Muscle of arm (tissue), 12 donors: ENCODE measurements around the gene DNASE1L1. TPM values are rescaled to one million over a fixed set of nuclear protein-coding genes. Genes with fewer than 3 reads are reported as not detected.

Experiments
- DNase-seq: peaks from one replicate; pipeline ENCODE4 v3.0.0-alpha.2; 2013
- polyA plus RNA-seq, 12 donors: library from polyadenylated mRNA; unstranded; fragments of 120-200 nt; gene quantifications; one replicate each; pipeline ENCODE4 v1.2.1, GENCODE V29; 2013; ENCODE audit not compliant: insufficient read length in 12 of 12

The DNASE1L1 gene
- polyA plus RNA-seq, 12 donors = 14.4 to 51.4 (median 34.6) TPM; not detected in 1

DNA sequence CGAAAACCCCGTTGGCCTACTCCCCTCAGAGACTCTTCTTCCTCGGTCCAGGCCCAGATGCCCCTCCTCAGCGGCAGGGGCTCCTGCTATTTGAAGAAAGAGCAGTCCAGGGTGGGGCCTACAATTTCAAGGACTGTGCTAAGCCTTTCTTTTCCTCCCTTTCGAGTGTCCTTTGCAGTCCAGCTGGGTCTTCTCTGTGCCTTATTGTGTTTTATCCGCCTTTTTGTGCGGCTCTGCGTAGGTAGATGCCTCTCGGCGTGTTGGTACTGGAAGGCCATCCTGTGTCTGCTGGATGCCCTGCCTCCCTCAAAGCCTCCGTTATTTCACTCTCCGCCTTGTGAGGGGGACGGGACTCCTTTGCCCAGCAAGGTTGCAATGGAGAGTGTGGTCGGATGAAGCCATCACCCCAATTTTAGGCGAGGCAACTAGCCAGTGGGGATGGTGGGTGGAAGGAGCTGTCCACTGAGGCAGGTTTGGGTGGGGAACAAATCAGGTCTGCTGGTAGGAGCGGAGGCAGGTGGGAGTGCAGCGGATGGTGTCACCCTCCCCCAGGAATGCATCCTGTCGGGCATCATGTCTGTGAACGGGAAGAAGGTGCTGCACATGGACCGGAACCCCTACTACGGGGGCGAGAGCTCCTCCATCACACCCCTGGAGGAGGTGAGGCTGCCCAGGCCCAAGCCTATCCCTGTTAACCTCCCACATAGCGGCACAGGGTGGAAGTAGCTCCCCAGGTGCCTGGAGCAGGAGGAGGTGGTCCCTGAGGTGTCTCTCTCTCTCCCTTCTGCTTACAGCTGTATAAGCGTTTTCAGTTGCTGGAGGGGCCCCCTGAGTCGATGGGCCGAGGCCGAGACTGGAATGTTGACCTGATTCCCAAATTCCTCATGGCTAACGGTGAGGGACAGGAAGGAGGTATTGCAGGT lies 29.2 kb upstream of the DNASE1L1 start:
- no peak for DNase-seq

- DNase-seq = no peak
These were observed 28.1 kb upstream of the DNASE1L1 start, which contains the start of gene GDI1 for GRCh38 chrX:154436983-154437752. GDI1 (plus strand) TSS chrX:154437154; CDS start chrX:154437255, 101 bp downstream.

GRCh38 chrX:154436374-154436982 lies 27.4 kb upstream of the DNASE1L1 start:
- no peak for DNase-seq

- no peak for DNase-seq
These were observed 26.2 kb upstream of the DNASE1L1 start for GRCh38 chrX:154435171-154435733.

DNA sequence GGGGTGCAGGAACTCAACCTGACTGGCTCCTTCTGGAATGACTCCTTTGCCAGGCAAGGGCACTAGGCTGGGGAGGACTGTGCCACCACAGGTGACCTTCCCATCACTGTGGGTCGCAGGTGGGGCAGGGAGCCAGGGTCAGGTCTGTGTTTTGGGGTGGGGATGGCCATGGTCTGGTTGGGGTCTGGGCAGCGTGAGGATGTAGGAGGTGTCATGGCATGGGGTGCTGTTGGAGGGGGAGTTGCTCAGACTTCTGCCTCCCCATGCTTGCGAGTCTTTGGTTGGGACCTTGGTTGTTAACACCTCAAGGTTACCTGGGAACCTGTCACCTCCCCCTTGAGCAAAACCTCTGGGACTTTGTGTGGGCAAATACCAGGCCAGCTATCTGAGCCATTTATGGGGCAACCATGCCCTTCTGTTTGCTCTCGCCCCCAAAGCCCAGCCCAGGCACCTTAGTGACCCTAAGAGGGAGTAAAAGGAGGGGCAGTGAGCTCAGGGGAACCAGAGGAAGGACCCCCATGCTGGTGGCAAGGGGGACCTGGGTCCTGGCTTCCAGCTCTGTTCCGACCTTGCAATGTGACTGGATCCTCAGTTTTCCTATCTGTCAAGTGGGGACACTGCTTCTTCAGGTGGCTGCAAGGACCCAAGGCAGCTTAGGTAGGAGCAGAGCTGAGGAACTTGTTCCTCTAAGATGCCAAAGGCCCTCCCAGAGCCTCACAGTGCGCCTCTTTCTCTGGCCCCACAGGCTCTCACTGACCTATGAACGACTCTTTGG lies 25.5 kb upstream of the DNASE1L1 start:
- no peak for DNase-seq

- DNase-seq = no peak
These were observed 24.6 kb upstream of the DNASE1L1 start for GRCh38 chrX:154433605-154434004.

GRCh38 chrX:154432210-154432609 lies 23.2 kb upstream of the DNASE1L1 start:
- no peak for DNase-seq

GRCh38 chrX:154431341-154431740 lies 22.3 kb upstream of the DNASE1L1 start:
- DNase-seq = no peak

DNA sequence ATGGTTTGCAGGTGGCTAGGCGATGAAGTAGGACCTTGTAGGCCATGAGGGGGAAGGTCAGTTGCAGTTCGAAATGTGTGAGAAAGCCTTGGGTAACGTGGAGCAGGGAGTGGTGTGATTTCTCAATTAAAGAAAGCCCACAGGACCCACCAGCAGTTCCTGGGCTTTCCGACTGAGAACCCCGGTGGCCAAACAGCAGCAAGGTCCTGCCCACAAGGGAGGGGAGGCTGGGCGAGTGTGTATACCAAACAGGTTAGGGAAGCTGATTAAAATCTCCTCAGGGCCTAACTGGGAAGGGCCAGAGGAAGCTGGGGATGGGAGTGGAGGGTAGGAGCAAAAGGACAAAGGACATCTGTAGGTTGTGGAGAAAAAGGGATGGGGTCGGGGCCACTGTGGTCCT lies 21.9 kb upstream of the DNASE1L1 start:
- DNase-seq = no peak

- no peak for DNase-seq
These were observed 21.4 kb upstream of the DNASE1L1 start for GRCh38 chrX:154430479-154430878.

DNA sequence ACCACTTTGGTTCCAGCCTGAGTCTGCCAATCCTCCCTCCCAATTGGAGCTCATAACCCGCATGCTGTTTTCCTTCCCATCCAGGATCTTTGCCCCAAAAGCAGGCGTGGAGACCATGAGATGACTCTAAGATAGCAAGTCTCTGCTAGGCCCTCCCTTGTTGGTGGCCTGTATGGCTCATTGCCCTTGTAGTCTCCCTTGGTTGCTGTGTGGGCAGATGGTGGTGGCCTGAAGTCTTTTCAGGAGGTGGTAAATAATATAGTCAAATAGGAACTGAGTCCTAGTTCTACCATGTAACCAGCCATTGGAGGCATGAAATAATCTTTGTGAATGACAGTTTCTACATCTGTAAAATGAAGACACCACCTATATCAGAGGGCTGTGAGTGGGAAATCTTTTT lies 20.7 kb upstream of the DNASE1L1 start:
- no peak for DNase-seq

GRCh38 chrX:154428176-154429171 lies 19.4 kb upstream of the DNASE1L1 start, which contains the start of gene ATP6AP1:
ATP6AP1 (plus strand) TSS chrX:154428677; CDS start chrX:154428693, 16 bp downstream.
- DNase-seq = peak; percentile 89

- no peak for DNase-seq
These were observed 18.1 kb upstream of the DNASE1L1 start for GRCh38 chrX:154426916-154427770.

GRCh38 chrX:154420402-154420756 lies 11.3 kb upstream of the DNASE1L1 start:
- DNase-seq = no peak

DNA sequence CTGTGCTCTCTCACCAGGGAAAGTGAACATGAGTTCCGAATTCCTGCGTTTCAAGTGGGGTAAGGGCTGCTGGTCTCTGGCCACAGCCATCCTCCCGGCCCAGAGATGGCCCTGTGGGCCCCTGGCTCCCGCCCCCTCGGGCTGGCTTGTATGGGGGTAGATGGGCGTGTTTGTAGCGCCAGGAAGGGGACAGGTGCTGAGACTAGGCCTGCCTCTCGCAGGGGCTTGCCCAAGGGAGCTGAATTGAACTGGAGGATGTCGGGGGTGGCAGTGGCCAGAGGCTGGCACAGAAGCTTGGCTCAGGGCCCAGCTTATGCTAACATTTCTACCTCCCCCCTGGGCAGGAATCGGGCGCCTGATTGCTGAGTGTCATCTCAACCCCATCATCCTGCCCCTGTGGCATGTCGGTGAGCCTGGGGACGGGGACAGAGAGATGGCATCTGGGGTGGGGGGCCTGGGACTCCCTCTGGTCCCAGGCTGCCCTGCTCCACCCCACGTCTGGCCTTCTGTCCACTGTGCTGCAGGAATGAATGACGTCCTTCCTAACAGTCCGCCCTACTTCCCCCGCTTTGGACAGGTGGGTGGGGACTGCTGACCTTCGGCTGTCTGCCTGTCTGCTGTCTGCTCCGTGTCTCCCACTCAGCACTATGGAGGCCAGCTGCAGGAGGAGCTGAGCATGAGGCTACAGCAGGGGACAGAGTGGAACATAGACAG lies 10.8 kb upstream of the DNASE1L1 start:
- DNase-seq = no peak

- no peak for DNase-seq
These were observed 10.1 kb upstream of the DNASE1L1 start for GRCh38 chrX:154419189-154419588.

- DNase-seq = no peak
These were observed 8.1 kb upstream of the DNASE1L1 start for GRCh38 chrX:154417157-154417556.

DNA sequence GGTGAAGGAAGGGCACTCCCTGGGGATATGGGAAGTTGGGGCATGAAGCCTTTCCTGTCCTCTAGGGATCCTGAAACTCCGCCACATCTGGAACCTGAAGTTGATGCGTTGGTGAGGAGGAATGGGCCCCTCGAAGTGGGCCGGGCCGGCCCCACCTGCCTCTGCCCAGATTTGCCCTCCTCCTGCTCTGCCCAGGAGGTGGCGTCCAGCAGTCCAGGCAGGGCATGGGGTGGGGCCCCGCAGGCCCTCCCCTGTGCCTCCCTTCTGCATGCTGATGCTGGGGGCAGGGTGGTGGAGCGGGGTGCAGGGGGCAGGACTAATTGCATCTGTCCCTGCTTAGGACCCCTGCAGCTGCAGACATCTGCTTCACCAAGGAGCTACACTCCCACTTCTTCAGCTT lies 4.1 kb upstream of the DNASE1L1 start:
- no peak for DNase-seq
